Activated T-helper 2 cell treated with anti-CD3 and anti-CD28 coated beads, Interferon-gamma antibody, Interleukin-2, Interleukin-4, amounts not matched to agents 10 μg/mL and 5 μg/mL and 100 μg/mL, durations not matched to agents 14 hours and 24 hours and 36 hours (primary cell): Measurements from ENCODE around the gene CYYR1. TPM values are rescaled to one million over a fixed set of nuclear protein-coding genes. Genes with fewer than 3 reads are reported as not detected.

Source experiments
- DNase-seq: peaks from one replicate; pipeline ENCODE4 v3.0.0; 2021; ENCODE audit warnings: low spot score
- H3K27ac Mint-ChIP-seq: one replicate; pipeline ENCODE4 v1.8.0; 2021; ENCODE audit warnings: mixed read lengths
- H3K27me3 Mint-ChIP-seq: one replicate; pipeline ENCODE4 v1.8.0; 2021; ENCODE audit warnings: low read depth, mixed read lengths
- H3K36me3 Mint-ChIP-seq: one replicate; pipeline ENCODE4 v1.8.0; 2021; ENCODE audit warnings: low read depth, mixed read lengths
- H3K4me1 Mint-ChIP-seq: one replicate; pipeline ENCODE4 v1.8.0; 2021; ENCODE audit warnings: low read depth, mixed read lengths
- H3K4me3 Mint-ChIP-seq: one replicate; pipeline ENCODE4 v1.8.0; 2021; ENCODE audit warnings: low read depth, mild to moderate bottlenecking, moderate library complexity, mixed read lengths
- H3K9me3 Mint-ChIP-seq: one replicate; pipeline ENCODE4 v1.8.0; 2021; ENCODE audit warnings: mixed read lengths
- intact Hi-C: fragments of 100-400 bp; cut with micrococcal nuclease; formaldehyde crosslinking; loops from one replicate; pipeline ENCODE4 v1.15.1; 2023
- total RNA-seq: library from RNA; stranded (reverse); gene quantifications from 2 replicates; pipeline ENCODE4 v1.2.3, GENCODE V29; 2022

Gene CYYR1
- total RNA-seq = 0.07 and 0.21 TPM in 2 replicates

DNA sequence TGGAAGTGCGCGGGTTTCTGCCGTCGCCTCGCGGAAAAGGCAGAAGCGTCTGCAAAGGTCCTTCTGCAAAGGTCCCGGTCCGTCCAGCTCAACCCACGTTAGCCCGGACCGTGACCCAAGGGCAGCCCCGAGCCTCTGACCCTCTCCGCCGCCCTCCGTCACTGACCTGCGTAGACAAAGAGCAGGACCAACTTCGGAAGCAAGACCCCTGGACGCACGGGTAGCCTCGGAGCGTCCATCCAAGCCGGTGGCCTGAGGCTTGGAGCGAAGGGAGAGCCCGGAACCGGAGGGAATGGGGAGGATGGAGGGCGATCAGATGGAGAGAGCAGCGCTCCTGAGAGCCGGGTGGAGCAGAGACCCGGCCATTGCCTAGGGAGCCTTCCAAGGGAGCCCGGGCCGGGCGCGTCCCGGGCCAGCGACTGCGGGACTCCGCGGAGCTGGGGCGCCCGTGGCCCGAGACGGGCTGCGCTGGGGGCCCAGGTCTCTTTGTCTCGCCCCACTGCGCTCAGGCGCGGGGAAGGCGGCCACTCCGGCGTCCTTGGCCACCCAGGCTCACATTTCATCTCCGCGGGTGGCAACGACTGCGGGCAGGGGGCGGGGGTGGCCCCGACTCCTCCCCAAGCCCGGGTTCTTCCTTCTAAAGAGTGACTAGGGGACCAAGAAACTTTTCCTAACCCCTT is at the start of gene CYYR1:
CYYR1 (minus strand) TSS at position 585 of the 680 bp plus-strand sequence; CDS start at position 239, 346 bp downstream.
- Mint-ChIP-seq H3K27me3 (peaks cover 20% of the 10 kb centered on the region), H3K27ac (no peak within 1 kb of the TSS), H3K4me1 (peaks cover 2% of the 10 kb centered on the region), H3K4me3 (peak within 1 kb of the TSS; percentile 56), H3K36me3 (no peaks in the 10 kb centered on the region), H3K9me3 (peaks cover 10% of the 10 kb centered on the region)
- no peak for DNase-seq
- intact Hi-C loops = no loop called here

- H3K27me3 Mint-ChIP-seq = no peaks in the 10 kb centered on the region
- intact Hi-C loops = no loop called here
- H3K9me3 Mint-ChIP-seq = no peaks in the 10 kb centered on the region
- DNase-seq = no peak
- H3K4me1 Mint-ChIP-seq = no peaks in the 10 kb centered on the region
- no peaks in the 10 kb centered on the region for H3K36me3 Mint-ChIP-seq
- H3K4me3 Mint-ChIP-seq = no peak overlapping the region
- no peak overlapping the region for H3K27ac Mint-ChIP-seq
Measured at GRCh38 chr21:26617176-26617575, 44.1 kb upstream of the CYYR1 start.

DNA sequence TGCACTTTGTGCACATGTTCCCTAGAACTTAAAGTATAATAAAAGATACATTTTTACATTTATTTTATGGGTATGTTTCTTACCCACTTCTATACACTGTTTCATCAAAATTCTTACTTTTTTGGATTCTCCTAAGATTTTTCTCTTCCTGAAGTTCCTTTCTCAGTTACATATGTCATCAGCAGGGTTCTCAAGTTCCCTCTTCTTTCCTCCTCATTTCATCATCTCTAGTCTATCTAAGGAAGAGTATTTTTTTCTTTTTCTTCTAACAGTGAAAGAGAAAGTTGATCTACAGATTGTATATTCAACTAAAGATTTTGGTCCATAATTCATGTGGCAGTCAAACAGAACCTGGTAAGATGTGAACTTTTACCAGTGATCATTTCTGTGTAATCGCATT is 41.2 kb upstream of the CYYR1 start:
- Mint-ChIP-seq H3K4me3 (no peak overlapping the region), H3K27me3 (no peaks in the 10 kb centered on the region), H3K9me3 (no peaks in the 10 kb centered on the region), H3K27ac (no peak overlapping the region), H3K36me3 (no peaks in the 10 kb centered on the region), H3K4me1 (no peaks in the 10 kb centered on the region)
- intact Hi-C loops = no loop called here
- no peak for DNase-seq

- intact Hi-C loops = no loop called here
- Mint-ChIP-seq H3K36me3 (no peaks in the 10 kb centered on the region), H3K27ac (no peak overlapping the region), H3K4me3 (no peak overlapping the region), H3K9me3 (no peaks in the 10 kb centered on the region), H3K4me1 (no peaks in the 10 kb centered on the region), H3K27me3 (no peaks in the 10 kb centered on the region)
- DNase-seq = no peak
Measured at GRCh38 chr21:26599261-26599660, 26.2 kb upstream of the CYYR1 start.

DNA sequence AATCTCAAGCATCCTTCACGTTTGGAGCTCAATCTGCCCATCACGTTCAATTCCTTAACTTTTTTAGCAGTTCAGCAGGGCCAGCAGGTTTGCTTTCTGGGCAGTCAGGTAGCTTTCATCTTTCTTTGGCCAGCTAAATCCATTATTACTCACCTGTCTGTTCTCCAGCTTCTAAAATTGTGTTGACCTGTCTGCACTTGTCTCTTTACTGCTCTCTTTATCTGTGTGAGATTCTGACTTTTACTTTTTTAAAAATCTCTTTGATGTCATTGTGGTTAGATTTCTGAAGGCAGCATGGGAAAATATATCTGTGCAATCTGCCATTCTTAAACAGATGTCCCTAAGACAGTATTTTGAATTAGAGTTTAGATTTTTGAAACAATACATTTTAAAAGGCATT is 24.9 kb upstream of the CYYR1 start:
- Mint-ChIP-seq H3K4me1 (no peaks in the 10 kb centered on the region), H3K4me3 (no peak overlapping the region), H3K27ac (no peak overlapping the region), H3K36me3 (no peaks in the 10 kb centered on the region), H3K27me3 (no peaks in the 10 kb centered on the region), H3K9me3 (no peaks in the 10 kb centered on the region)
- no peak for DNase-seq
- intact Hi-C loops = no loop called here

GRCh38 chr21:26597031-26597430 is 23.9 kb upstream of the CYYR1 start:
- no peak overlapping the region for H3K27ac Mint-ChIP-seq
- H3K27me3 Mint-ChIP-seq = no peaks in the 10 kb centered on the region
- intact Hi-C loops = no loop called here
- no peaks in the 10 kb centered on the region for H3K4me1 Mint-ChIP-seq
- H3K4me3 Mint-ChIP-seq = no peak overlapping the region
- no peaks in the 10 kb centered on the region for H3K36me3 Mint-ChIP-seq
- no peaks in the 10 kb centered on the region for H3K9me3 Mint-ChIP-seq
- no peak for DNase-seq

GRCh38 chr21:26595971-26596370 is 22.9 kb upstream of the CYYR1 start:
- no peaks in the 10 kb centered on the region for H3K9me3 Mint-ChIP-seq
- no peak overlapping the region for H3K4me3 Mint-ChIP-seq
- no peaks in the 10 kb centered on the region for H3K4me1 Mint-ChIP-seq
- no peak overlapping the region for H3K27ac Mint-ChIP-seq
- no peak for DNase-seq
- no peaks in the 10 kb centered on the region for H3K36me3 Mint-ChIP-seq
- H3K27me3 Mint-ChIP-seq = no peaks in the 10 kb centered on the region
- intact Hi-C loops = no loop called here

DNA sequence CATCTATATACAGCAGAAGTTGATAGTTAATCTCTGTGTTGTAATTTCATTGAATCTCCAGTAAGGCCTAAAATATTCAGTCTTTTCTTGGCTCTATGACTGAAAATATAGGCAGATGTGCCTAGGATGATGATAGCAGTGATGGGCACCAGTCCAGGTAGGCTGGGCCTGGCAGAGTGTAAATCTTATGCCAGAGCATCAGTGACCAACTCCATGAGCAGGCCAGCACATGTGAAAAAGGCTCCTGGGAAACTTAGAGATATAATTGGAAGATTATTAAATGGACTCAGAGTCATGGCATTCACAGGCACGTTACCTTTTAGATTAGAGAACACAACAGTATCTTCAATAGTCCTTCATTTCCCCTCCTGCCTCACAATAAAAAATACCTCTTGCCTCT is 20.7 kb upstream of the CYYR1 start:
- H3K36me3 Mint-ChIP-seq = no peaks in the 10 kb centered on the region
- H3K4me3 Mint-ChIP-seq = no peak overlapping the region
- H3K27me3 Mint-ChIP-seq = no peaks in the 10 kb centered on the region
- DNase-seq = no peak
- intact Hi-C loops = no loop called here
- no peaks in the 10 kb centered on the region for H3K9me3 Mint-ChIP-seq
- no peak overlapping the region for H3K27ac Mint-ChIP-seq
- no peaks in the 10 kb centered on the region for H3K4me1 Mint-ChIP-seq

GRCh38 chr21:26591543-26591942 is 18.5 kb upstream of the CYYR1 start:
- Mint-ChIP-seq H3K27me3 (no peaks in the 10 kb centered on the region), H3K36me3 (no peaks in the 10 kb centered on the region), H3K4me1 (no peaks in the 10 kb centered on the region), H3K27ac (no peak overlapping the region), H3K4me3 (no peak overlapping the region), H3K9me3 (no peaks in the 10 kb centered on the region)
- DNase-seq = no peak
- intact Hi-C loops = no loop called here

- peaks cover 4% of the 10 kb centered on the region for H3K4me1 Mint-ChIP-seq
- H3K27ac Mint-ChIP-seq = no peak overlapping the region
- H3K27me3 Mint-ChIP-seq = no peaks in the 10 kb centered on the region
- intact Hi-C loops = no loop called here
- DNase-seq = no peak
- H3K36me3 Mint-ChIP-seq = no peaks in the 10 kb centered on the region
- no peaks in the 10 kb centered on the region for H3K9me3 Mint-ChIP-seq
- H3K4me3 Mint-ChIP-seq = no peak overlapping the region
Measured at GRCh38 chr21:26588446-26588845, 15.4 kb upstream of the CYYR1 start.

DNA sequence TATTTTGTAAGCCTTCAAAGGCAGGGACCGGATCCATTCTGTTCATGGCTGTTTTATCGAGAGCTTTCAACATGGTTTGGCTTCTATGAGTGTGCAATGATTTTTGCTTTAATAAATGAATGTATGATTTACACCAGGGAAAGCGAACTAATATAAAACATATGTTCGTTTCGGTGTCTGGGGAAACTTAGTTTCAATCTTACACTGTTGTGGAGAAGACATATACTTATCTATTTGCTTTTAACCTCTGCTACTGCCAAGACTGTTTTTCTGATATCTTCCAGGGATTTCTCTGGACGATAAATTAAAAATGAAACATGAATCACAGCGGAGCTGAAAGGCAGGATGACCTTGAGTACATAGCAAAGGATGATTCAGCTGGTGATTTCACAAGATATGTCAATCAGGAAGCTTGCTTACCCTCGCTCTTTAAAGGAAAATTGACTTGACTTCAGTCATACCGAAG is 14.7 kb upstream of the CYYR1 start:
- no peak overlapping the region for H3K4me3 Mint-ChIP-seq
- no peak overlapping the region for H3K27ac Mint-ChIP-seq
- intact Hi-C loops = no loop called here
- no peaks in the 10 kb centered on the region for H3K36me3 Mint-ChIP-seq
- peaks cover 4% of the 10 kb centered on the region for H3K4me1 Mint-ChIP-seq
- H3K27me3 Mint-ChIP-seq = no peaks in the 10 kb centered on the region
- DNase-seq = no peak
- H3K9me3 Mint-ChIP-seq = no peaks in the 10 kb centered on the region

DNA sequence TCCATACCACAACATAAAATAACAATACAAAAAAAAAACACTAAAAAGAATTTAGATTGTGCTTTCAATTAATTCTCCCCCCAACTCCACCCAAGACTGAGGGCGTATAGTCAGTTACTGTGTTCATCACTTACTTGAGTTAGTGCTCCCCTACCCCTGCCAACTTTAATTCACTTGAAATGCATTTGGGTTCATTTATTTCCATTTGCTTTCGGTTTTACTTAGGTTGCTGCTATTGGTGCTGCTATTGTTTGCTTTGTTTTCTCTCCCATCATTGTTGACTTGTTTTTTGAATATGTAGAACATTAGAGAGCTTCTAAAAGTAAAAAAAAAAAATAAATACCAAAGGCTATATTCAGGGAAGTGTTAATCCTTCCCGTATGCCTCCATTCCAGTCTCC is 10.7 kb upstream of the CYYR1 start:
- intact Hi-C loops = no loop called here
- Mint-ChIP-seq H3K27me3 (no peaks in the 10 kb centered on the region), H3K4me3 (no peak overlapping the region), H3K4me1 (peaks cover 4% of the 10 kb centered on the region), H3K36me3 (no peaks in the 10 kb centered on the region), H3K9me3 (peaks cover 16% of the 10 kb centered on the region), H3K27ac (no peak overlapping the region)
- no peak for DNase-seq

GRCh38 chr21:26581818-26582217 is 8.7 kb upstream of the CYYR1 start:
- Mint-ChIP-seq H3K4me3 (no peak overlapping the region), H3K9me3 (peaks cover 16% of the 10 kb centered on the region), H3K27me3 (no peaks in the 10 kb centered on the region), H3K36me3 (no peaks in the 10 kb centered on the region), H3K4me1 (peaks cover 4% of the 10 kb centered on the region), H3K27ac (no peak overlapping the region)
- DNase-seq = no peak
- intact Hi-C loops = no loop called here
